Stomach (tissue), 9 donors: ENCODE data around the gene RBMS3. TPM values are rescaled to one million over a fixed set of nuclear protein-coding genes. Genes with fewer than 3 reads are reported as not detected.

Source experiments
- DNase-seq, 2 donors: peaks; one replicate each; pipeline versions ENCODE4 v3.0.0 to v3.0.0-alpha.2; 2013 to 2019
- H3K27ac ChIP-seq, 5 donors: fragments of 200-600 bp in 4 of 5; sonication (generic) in 4 of 5; one replicate each; pipeline ENCODE4 v1.5.1; 2013 to 2019; ENCODE audit warnings: mild to moderate bottlenecking in 1 of 5, moderate library complexity in 1 of 5
- H3K27me3 ChIP-seq, 3 donors: fragments of 200-600 bp; sonication (generic); one replicate each; pipeline ENCODE4 v1.5.1; 2017 to 2019; ENCODE audit warnings: mixed run types in 1 of 3
- H3K36me3 ChIP-seq, 4 donors: fragments of 200-600 bp; sonication (generic); 1 replicate in 3 of 4; 2 replicates in 1 of 4; pipeline ENCODE4 v1.5.1; 2016 to 2019
- H3K4me1 ChIP-seq, 4 donors: fragments of 200-600 bp; sonication (generic); one replicate each; pipeline ENCODE4 v1.5.1; 2016 to 2019
- H3K4me3 ChIP-seq, 4 donors: fragments of 200-600 bp; sonication (generic) in 3 of 4; one replicate each; pipeline ENCODE4 v1.5.1; 2016 to 2019; ENCODE audit warnings: mild to moderate bottlenecking in 1 of 4
- H3K9me3 ChIP-seq, 4 donors: fragments of 200-600 bp; sonication (generic); one replicate each; pipeline ENCODE4 v1.5.1; 2016 to 2019
- CTCF ChIP-seq, 7 experiments: fragments of 450-650 bp in 4 of 7; fragments of 200-600 bp in 3 of 7; sonication (generic) in 3 of 7; IDR thresholded peaks; one replicate each; pipeline ENCODE4 v1.5.1; 2016 to 2019; ENCODE audit warnings: antibody characterized with exemption in 7 of 7, control low read depth in 2 of 7, mild to moderate bottlenecking in 1 of 7
- EP300 ChIP-seq: sonication (generic); formaldehyde crosslinking; IDR thresholded peaks from one replicate; pipeline ENCODE4 v1.6.1; 2017; ENCODE audit warnings: antibody characterized with exemption
- POLR2A ChIP-seq, 4 donors: fragments of 450-650 bp; IDR thresholded peaks; one replicate each; pipeline ENCODE4 v1.6.1; 2016; ENCODE audit warnings: antibody characterized with exemption in 4 of 4, control low read depth in 2 of 4, mild to moderate bottlenecking in 1 of 4, moderate library complexity in 1 of 4
- POLR2AphosphoS5 ChIP-seq, 3 donors: sonication (generic); formaldehyde crosslinking; IDR thresholded peaks; one replicate each; pipeline ENCODE4 v1.6.1; 2016; ENCODE audit warnings: antibody characterized with exemption in 3 of 3
- WGBS, 5 donors: extraction: QIAGEN DNeasy Blood & Tissue Kit in 3 of 5; methylation state at CpG; one replicate each; pipeline versions ENCODE4 v1.1.5 to v1.1.7; 2013 to 2018; 5-methylcytosine and 5-hydroxymethylcytosine counted together
- intact Hi-C: fragments of 100-400 bp; cut with DNase I; formaldehyde crosslinking; loops from one replicate; pipeline ENCODE4 v1.15.1; 2023; ENCODE audit warnings: low total_unique reads
- polyA plus RNA-seq, 3 donors: library from polyadenylated mRNA; stranded (reverse); fragments of 200-250 nt; gene quantifications; one replicate each; pipeline ENCODE4 v1.2.3, GENCODE V29; 2013
- total RNA-seq, 5 donors: library from RNA; depleted of rRNA; stranded (reverse); fragments of >200 nt; gene quantifications; one replicate each; pipeline versions ENCODE4 v1.1.0 to v1.2.3, GENCODE V29; 2014 to 2016
- donor health status: healthy with polysubstance abuse.
- donor health status: Bipolar disorder and iron deficiency.
- donor health status: healthy.

The RBMS3 gene
- total and polyA plus RNA-seq, 8 donors = 2.0 to 103 (median 16.0) TPM

GRCh38 chr3:29731050-29731449 lies 450.2 kb downstream of the RBMS3 start:
- TF ChIP-seq CTCF (IDR thresholded peaks at IDR 0.05) (no peak), EP300 (no peak), POLR2AphosphoS5 (IDR thresholded peaks at IDR 0.05) (no peak), POLR2A (IDR thresholded peaks at IDR 0.05) (no peak)
- no peak overlapping the region for H3K4me3 ChIP-seq
- WGBS, 5 donors = 31 to 58% (median 40%) methylated on average over 1 of the region's 1 CpG
- H3K4me1 ChIP-seq = no peaks in the 10 kb centered on the region
- no peaks in the 10 kb centered on the region for H3K36me3 ChIP-seq
- DNase-seq = no peak
- H3K27ac ChIP-seq = no peak overlapping the region
- H3K27me3 ChIP-seq = no peaks in the 10 kb centered on the region
- intact Hi-C loops = no loop called here
- H3K9me3 ChIP-seq = no peaks in the 10 kb centered on the region

- Histone ChIP-seq H3K9me3 (no peaks in the 10 kb centered on the region), H3K4me3 (no peak overlapping the region), H3K27ac (no peak overlapping the region), H3K27me3 (no peaks in the 10 kb centered on the region), H3K36me3 (no peaks in the 10 kb centered on the region), H3K4me1 (peaks cover 0 to 10% (median 6%) of the 10 kb centered on the region in 4 donors)
- no peak for DNase-seq
- WGBS, 5 donors = 81 to 100% (median 89%) methylated on average over 1 of the region's 1 CpG
- TF ChIP-seq POLR2AphosphoS5 (IDR thresholded peaks at IDR 0.05) (no peak), EP300 (no peak), CTCF (IDR thresholded peaks at IDR 0.05) (no peak), POLR2A (IDR thresholded peaks at IDR 0.05) (no peak)
- intact Hi-C loops = no loop called here
Measured at GRCh38 chr3:29741231-29741630, 460.4 kb downstream of the RBMS3 start.

GRCh38 chr3:29745232-29745870 lies 464.5 kb downstream of the RBMS3 start:
- intact Hi-C loops = no loop called here
- no peaks in the 10 kb centered on the region for H3K9me3 ChIP-seq
- TF ChIP-seq EP300 (no peak), POLR2AphosphoS5 (IDR thresholded peaks at IDR 0.05) (no peak), CTCF (IDR thresholded peaks at IDR 0.05) (no peak), POLR2A (IDR thresholded peaks at IDR 0.05) (no peak)
- peaks cover 0 to 32% (median 20%) of the 10 kb centered on the region in 4 donors for H3K4me1 ChIP-seq
- 80 to 86% (median 84%) methylated on average over 4 of the region's 4 CpGs for WGBS, 5 donors
- DNase-seq = no peak
- H3K36me3 ChIP-seq = no peaks in the 10 kb centered on the region
- no peak overlapping the region for H3K27ac ChIP-seq
- H3K4me3 ChIP-seq = no peak overlapping the region
- H3K27me3 ChIP-seq = no peaks in the 10 kb centered on the region

- no peaks in the 10 kb centered on the region for H3K9me3 ChIP-seq
- WGBS, 5 donors = 2 to 24% (median 7%) methylated on average over 2 of the region's 2 CpGs
- TF ChIP-seq POLR2AphosphoS5 (IDR thresholded peaks at IDR 0.05) = peak in 1 of 3 donors; percentile 33
- no peak for TF ChIP-seq EP300
- intact Hi-C loops = no loop called here
- DNase-seq = no peak
- no peak overlapping the region for H3K4me3 ChIP-seq
- H3K27ac ChIP-seq = peak overlapping the region in 1 of 5 donors; percentile 30
- peaks cover 0 to 32% (median 20%) of the 10 kb centered on the region in 4 donors for H3K4me1 ChIP-seq
- H3K36me3 ChIP-seq = no peaks in the 10 kb centered on the region
- H3K27me3 ChIP-seq = no peaks in the 10 kb centered on the region
Measured at GRCh38 chr3:29746163-29746760, 465.4 kb downstream of the RBMS3 start.

- Histone ChIP-seq H3K9me3 (no peaks in the 10 kb centered on the region), H3K4me1 (peaks cover 0 to 35% (median 20%) of the 10 kb centered on the region in 4 donors), H3K27me3 (no peaks in the 10 kb centered on the region), H3K27ac (peak overlapping the region in 2 of 5 donors; percentile 31 to 43), H3K4me3 (no peak overlapping the region), H3K36me3 (no peaks in the 10 kb centered on the region)
- intact Hi-C loops = no loop called here
- TF ChIP-seq POLR2A (IDR thresholded peaks at IDR 0.05) = no peak
- TF ChIP-seq EP300 = no peak
- no peak for TF ChIP-seq POLR2AphosphoS5 (IDR thresholded peaks at IDR 0.05)
- TF ChIP-seq CTCF (IDR thresholded peaks at IDR 0.05) = no peak
- DNase-seq = no peak
Measured at GRCh38 chr3:29747991-29748390, 467.1 kb downstream of the RBMS3 start.
